CD4-positive, alpha-beta T cell treated with Interleukin-17A for 1 hour (primary cell): ENCODE data around the gene CTNNA3.

Experiments used
- DNase-seq: peaks from one replicate; pipeline ENCODE4 v3.0.0-alpha.2; 2020

CTNNA3 gene

DNA sequence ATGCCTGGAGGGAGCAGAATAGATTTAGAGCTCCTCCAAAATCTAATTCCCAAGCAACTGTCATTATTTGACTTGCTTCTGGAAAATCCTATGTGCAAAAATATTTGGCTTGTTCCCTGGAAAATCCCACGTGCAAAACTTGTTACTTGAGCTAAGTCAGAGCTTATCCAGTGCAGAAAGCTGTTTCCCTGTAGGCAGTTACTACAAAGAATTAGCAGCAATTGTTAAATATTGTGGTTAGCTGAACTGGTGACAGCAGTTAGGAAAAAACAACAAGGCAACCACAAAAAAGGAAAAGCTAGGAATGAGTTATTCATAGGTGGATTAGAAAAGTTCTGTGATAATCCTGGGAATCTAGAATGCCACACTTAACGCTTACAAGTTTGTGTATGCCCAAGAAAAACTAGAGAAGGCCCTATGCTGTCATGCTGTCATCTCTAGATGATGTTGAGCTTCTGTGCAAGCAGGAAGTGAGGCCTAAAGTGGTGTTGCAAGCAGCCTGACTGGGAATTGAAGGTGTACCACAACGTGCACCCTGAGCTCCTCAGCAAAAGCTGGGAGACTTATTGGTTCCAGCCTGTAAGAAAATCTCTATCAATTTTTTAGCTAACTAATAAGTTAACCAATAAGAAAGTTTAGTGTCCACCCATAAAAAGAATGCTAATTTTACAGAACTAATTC lies 1508.8 kb downstream of the CTNNA3 start:
- DNase-seq = no peak

DNA sequence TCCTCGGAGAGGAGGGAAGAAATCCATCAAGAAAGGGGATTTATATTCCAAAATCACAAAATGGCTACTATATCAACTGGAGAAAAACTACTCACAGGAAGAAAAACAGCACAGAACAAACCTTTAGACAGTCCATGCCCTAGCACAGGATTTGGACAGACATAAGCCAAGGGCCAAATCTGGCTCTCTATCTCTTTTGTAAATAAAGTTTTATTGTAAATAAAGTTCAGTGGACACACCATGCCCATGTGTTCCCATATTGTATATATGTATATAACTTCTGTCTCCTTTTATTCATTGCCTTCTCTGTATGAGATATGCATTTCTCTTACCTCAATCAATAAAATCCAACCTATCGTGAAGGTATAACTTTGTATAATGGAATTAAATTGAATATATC lies 1513.0 kb downstream of the CTNNA3 start:
- no peak for DNase-seq

DNA sequence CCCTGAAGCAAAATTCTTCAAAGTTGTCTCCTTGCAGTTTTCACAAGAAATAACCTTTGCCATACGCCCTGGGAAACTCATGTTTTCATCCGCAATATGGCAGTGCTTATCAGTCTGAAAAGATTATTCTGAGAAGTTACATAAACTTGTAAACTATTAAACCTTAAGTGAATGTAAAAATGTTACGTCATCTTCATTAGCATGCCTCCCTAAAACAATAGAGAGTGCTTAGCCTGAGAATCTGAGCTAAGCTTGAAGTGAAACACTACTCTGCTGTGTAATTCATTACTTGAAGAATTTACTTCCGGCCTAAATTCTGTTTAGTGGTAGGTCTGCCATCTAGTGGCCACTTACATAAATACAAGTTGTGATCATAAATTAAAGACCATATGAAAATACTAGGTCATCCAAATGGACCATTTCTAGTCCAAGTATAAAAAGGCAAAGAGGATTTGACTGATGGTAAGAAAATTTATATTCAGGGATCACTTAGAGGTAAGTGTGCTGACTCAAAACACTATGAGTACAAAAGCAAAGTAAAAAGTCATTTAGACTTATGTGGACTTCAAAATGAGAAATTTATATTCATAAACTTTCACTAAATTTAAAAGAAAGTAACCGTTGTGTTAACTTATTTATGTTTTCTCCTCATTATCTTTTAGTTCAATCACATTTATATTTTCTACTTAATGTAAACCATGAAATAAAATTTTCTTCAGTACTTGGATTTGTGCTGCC lies 1515.2 kb downstream of the CTNNA3 start:
- DNase-seq = peak; percentile 56

DNA sequence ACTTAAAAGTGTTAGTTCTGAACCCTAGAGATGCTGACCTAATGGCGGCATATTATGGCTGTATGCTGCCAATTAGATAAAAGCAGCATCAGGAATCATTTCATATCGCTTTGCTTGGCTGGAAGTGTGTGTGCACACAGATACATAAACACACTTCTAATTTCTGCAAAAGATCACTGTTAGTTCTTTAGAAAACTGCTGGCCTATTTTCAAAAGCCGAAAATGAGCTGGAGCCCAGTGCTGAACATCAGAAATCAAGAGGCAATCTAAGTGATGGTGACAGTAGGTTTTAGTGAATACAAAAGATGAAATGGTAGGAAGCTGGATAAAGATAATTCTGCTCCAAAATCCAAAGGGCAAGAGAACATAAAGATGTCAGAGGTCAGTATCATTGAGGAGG lies 1516.0 kb downstream of the CTNNA3 start:
- no peak for DNase-seq

DNA sequence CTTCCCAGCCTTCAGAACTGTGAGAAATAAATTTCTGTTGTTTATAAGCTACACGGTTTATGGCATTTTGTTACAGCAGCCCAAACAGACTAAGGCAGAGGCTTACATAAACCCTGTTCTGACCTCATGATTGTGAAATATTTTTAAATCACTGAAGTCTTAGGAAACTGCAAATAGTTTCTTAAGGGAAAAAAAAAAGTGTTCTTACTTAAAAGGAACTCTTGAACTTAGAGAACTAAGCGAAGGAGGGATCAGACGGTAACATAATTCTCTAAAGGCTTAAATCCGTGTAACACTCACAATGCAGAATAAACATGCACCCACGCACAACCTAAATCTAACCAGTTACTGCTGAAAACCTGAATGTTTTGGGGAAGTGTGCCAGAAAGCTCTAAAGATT lies 1519.2 kb downstream of the CTNNA3 start:
- no peak for DNase-seq

DNA sequence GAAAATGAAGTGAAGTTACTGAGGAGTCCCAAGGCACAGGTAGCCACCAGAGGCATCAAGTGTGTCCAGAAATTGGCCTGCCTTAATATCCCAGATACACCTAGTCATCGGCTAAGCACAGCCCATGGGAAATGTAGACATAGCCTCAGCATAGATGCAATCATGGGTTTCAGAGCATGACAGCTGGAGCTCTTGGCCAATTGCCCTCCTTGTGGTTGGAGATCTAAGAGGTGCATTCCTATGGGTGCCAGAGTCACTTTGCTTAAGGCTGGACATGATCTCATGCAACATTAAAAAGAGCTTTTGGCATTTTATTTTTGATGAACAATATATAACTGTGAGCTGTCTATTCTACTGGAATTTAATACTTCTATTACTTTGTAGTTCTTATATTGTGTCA lies 1528.2 kb downstream of the CTNNA3 start:
- DNase-seq = no peak

DNA sequence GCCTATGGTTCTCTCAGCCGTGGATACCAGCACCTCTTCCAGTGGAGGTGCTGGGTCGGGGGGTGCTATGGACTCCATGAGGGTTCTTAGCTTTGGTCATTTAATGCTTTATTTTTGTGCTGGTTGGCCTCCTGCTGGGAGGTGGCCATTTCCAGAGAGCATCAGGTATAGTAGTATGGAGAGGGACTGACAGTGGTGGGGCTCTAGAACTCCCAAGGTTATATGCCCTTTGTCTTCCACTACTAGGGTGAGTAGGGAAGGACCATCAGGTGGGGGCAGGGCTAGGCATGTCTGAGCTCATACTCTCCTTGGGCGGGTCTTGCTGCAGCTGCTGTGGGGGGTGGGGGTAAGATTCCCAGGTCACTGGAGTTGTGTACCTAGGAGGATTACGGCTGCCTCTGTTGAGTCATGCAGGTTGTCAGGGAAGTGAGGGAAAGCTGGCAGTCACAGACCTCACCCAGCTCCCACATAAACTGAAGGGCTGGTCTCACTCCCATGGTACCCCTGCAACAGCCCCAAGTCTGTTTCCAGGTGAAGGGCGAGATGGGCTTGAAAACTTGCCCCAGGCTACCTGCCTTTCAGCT lies 1533.3 kb downstream of the CTNNA3 start:
- no peak for DNase-seq

DNA sequence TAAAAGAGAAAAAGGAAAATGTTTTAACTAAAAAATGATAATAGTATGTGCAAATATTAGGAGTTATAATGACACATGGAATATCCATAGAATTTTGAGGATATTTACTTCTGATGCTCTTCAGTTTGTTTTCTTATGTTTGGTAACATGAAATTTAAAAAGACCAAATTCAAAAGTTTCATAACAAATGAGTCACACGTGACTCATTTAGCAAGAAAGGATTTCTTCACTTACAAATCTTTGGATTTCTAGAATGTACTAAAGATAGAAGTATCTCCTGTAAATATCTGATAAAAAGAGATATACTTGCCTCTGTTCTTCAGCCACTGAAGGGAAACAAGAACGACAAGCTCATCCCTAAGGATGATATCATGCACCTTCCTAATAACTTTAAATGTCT lies 1544.6 kb downstream of the CTNNA3 start:
- no peak for DNase-seq

DNA sequence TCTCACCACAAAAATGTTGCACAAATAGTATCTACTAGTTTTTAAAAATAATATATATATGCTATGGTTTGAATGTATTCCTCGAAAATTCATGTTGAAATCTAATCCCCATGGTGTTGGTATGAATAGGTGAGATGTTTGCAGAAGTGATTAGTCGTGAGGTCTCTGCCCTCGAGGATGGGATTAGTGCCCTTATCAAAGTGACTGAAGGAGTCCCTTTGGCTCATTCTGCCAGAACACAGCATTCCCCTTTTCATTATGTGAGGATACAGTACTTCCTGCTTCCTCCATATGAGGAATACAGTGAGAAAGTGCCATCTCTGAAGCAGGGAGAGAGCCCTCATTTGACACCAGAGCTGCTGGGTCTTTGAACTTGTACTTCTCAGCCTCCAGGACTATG lies 1547.7 kb downstream of the CTNNA3 start:
- DNase-seq = no peak

DNA sequence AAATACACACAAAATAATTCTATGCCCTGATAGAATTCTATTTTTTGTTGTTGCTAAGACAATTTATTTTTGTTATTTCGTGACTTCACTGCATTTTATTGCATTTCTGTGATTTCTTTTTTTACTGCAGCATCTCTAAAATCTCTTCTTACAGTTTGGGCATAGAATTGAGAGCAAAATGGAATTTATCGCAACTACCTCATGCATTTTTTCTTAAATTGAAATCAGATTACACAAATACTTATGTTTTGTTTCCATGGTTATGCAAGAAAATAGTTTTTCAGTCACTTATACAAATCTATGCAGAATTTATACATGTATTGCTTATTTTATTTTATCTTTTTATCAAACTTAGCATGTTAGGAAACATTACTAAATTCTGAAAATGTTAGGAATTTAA lies 1552.0 kb downstream of the CTNNA3 start:
- DNase-seq = no peak

DNA sequence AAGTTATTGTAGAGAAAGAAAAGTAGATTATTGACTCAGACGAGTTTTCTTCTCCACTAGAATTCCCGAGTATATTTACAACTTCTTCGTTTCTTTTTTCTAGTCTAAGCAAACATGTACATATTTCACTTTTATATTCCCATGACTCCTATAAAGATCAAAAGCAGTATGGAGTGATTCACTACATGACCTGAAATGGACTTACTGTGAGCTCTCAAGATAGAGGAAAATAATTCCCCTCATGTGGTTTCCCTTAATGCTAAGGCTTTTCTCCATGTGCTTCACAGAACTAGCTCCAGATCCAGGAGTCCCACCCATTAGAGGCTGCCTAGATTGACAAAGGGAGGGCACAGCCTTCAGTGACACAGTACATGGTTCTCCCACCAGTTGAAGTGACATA lies 1593.2 kb downstream of the CTNNA3 start:
- DNase-seq = no peak

DNA sequence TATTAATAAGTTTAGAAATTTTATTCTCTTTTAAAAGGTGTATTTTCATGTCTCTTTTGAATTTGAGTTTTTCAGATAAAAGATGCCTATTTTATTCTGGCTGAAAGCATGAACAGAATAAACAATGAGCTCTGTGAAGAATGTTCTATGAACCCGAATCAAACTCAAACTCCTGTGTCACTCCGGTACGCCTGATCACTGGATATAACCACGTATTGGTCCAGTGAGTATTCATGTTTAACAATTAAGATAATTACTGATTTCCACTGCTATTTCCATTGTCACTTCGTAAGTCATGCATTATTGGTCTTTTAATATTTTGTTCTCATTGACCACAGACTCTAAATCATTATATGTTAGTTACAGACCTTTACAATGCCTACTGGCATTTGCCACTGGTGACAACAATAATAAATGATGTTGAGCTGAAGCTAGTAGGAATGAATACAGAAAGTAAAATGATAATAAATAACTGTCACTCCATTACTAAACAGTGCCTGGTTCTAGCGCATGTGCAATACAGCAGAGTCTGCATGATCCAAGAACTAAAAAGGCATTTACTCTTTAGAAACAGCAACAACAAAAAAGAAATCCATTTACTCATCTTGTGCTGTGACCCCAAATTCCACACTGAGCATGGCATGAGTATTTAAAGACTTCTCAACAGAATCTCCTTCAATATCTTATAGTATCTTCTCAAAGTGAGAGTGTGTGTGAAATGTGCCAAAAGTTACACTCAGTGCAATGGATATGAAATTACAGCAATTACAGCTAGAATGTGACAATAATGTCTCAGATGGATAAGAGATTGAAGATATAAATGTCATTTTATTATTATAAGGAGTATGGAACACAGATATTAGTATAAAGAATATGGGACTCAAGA lies 1597.2 kb downstream of the CTNNA3 start:
- DNase-seq = no peak

DNA sequence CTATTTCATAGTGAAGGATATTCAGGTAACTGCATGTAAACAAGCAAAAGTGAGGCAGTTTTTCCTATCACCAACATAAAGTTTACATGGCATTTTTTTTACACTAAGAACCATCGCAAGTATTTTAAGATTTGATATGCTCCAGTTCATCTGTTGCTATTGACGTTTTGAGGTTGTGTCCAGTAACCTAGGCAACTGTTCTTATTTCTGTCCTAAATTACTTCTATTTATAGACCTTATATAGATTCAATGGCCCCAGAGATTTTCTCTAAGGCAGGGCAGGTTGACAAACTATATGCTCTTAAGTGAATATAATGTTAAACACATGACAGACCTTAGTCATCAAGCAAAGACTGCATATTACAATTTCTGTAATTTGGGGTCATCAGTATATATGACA lies 1600.4 kb downstream of the CTNNA3 start:
- no peak for DNase-seq

DNA sequence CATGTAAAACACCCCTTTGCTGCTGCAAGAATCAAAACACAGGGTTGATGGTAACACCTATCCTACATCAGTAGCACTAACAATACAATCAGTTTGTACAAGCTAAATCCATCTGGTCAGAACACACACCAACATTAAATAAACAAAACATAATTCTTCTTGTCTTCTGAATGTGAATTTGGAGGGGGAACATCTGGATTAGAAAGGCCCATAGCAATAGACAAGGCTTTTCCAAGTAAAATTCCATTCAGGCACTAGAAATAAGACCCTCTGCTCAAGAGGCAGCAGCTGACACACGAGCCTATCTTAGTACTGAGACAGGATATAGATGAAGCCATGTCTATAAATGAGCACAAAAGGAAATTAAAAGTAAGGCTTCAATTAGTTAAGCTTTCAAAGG lies 1610.1 kb downstream of the CTNNA3 start:
- no peak for DNase-seq

DNA sequence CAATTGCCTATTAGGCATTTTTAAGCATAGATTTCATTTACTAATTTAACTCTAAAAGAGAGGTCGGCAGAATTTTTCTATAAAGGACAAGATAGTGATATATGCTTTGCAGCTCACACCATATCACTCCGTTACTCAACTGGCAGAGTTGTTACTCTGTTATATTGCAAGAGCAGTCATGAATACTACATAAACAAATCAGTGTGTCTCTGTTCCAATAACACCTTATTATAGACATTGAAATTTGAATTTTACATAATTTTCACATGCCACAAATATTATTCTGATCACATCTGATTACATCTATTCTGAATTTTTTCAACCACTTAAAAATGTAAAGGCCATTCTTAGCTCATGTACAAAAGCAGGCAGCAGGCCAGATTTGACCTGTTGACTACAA lies 1624.1 kb downstream of the CTNNA3 start:
- DNase-seq = no peak

DNA sequence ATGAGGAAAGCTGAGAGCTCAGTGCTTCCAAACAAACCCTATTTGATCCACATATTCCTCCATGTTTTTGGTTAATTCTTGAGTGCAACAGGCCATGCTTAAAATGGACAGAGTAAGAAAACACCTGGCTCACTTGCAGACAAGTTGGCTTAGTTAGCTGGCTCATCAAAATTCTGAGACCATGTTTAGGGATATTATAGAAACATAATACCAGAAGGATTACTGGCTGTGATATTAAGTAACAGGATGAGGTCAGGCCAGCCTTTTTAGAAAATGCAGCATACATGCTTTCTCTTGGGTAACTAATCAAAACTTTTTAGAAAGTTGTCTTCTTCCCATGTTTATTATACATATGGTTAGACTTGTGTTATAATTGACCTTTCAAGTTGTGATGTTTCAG lies 1637.4 kb downstream of the CTNNA3 start:
- DNase-seq = no peak

DNA sequence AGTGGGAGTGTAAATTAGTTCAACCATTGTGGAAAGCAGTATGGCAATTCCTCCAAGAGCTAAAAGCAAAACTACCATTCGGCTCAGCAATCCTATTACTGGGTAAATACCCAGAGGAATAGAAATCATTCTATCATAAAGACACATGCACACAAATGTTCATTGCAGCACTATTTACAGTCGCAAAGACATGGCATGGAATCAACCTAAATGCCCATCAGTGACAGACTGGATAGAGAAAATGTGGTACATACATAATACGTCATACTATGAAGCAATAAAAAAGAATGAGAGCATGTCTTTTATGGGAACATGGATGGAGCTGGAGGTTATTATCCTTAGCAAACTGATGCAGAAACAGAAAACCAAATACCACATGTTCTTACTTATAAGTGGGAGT lies 1646.7 kb downstream of the CTNNA3 start:
- no peak for DNase-seq

DNA sequence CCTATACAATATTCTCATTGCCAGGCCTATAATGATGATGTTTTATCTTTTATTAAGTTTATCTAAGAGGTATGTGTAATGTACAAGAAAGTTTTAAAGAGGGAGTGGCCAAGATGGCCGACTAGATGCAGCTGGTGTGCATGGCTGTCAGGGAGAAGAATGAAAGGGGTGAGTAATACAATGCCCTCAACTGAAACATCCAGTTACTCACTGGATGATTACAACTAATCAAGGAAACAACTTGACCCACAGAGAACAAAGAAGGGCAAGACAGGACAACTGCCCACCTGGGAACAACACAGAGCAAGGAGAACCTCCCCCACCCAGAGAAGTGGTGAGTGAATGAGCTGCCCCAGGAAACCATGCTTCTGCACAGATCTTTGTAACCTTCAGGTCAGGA lies 1650.1 kb downstream of the CTNNA3 start:
- no peak for DNase-seq

DNA sequence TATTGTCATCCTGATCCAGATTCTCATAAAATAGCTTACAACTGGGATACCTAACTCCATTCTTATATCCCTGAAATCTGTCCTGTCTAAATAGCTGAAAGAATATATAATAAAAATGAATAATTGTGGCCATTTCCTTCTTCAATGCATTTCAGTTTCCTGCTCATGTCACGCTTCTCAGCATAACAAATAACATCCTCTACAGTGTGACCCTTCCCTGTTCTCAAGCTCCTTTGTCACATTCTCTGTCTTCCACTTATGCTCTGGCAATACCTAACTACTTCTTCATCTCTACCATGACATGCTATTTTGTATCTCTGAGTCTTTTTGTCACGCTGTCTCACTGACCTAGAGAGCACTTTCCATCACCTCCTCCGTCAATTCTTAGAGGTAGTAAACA lies 1654.2 kb downstream of the CTNNA3 start:
- no peak for DNase-seq

DNA sequence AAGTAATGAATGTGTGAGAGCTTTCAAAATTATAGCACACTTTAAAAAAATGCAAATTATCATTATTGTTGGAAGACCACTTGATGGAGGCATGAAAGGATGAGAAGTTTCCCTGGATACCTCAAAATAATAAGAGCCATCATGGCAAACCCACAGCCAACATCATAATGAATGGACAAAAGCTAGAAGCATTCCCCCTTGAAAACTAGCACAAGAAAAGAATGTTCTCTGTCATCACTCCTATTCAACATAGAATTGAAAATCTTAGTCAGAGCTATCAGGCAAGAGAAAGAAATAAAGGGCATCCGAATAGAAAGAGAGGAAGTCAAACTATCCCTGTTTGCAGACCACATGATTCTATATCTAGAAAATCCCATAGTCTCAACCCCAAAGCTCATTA lies 1657.4 kb downstream of the CTNNA3 start:
- DNase-seq = no peak

DNA sequence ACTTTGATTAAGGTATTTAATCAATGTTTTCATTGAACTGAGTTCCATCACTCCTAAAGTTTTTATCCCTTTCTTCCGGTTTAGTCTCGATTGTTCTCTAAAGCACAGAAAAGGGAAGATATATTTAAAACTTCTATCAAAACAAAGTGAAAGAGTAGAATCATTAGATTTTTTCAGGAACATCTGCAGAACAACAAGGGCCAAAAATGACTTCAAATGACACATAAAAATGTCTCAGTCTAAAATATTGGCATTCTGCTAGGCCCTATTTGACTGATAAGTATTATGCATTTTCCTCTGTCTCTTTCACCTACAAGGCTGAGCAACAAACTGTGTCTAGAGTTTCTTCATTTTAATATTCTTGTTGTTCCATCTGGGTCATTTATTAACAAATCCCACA lies 1669.7 kb downstream of the CTNNA3 start:
- DNase-seq = no peak

DNA sequence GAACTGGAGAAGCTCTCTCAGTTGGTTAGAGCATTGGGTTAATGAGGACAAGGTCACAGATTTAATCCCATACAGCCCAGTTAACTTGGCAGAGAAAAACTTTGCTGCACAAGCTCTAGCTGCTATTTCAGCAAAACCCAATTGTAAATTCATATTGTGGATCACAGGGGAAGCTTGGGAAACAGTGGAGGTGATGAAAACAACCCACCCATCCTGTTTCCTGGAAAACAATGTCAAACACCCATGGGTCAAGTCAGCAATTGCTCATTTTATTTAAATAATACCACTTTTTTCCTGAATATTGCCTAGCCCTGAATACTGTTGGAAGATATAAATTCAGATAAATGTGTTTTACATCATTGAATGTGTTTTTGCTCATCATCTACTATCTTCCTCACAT lies 1670.8 kb downstream of the CTNNA3 start:
- DNase-seq = no peak

DNA sequence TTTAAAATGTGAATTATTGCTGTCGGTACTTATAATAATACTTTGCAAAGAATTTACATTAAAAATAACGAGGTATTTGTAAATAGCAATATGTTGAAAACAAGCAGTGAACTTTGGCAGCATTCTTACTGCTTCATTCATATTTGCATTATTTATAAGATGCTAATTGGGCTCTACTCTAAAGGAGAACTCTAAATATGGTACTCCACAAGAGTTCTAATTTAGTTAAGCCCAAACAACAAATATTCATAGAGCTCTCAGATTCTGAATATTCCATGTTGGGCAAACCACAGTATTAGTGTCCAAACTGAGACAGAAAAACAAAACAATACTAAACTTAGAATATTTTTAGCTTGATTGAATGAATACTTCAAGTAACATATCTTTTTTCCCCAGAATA lies 1674.6 kb downstream of the CTNNA3 start:
- DNase-seq = no peak

DNA sequence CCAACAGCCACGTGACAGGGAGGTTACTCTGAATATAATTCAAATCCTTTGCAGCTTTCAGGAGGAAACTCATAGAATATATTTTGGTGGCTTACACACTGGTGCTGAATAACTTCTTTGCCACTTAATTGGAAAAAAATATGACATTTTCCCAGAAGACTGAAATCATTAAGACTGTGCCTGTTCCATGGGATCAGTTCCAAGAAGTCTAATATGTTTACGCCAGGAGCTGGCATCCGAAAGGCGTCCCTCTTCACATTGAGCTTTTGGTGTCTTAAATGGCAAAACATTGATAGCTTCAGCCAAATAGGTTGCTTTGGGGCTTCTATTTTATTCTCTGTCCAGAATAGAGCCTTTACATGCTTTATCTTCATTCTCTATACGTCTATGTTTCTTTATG lies 1687.8 kb downstream of the CTNNA3 start:
- DNase-seq = no peak
